Muscle layer of duodenum (tissue), 2 donors: ENCODE results near the gene CUL4A.
"Not testable (repeated sequence)": the region's sequence is repeated elsewhere in the genome, so short reads cannot be mapped to it uniquely, and the experiment has no call there.

Source experiments
- H3K27ac ChIP-seq: one replicate; pipeline ENCODE4 v1.7.0; 2013; ENCODE audit warnings: mild to moderate bottlenecking, low read length
- H3K27me3 ChIP-seq: one replicate; pipeline ENCODE4 v1.7.0; 2013; ENCODE audit warnings: low read depth, mild to moderate bottlenecking, control low read depth, low read length
- H3K36me3 ChIP-seq, 2 donors: one replicate each; pipeline ENCODE4 v1.7.0; 2013; ENCODE audit warnings: low read length in 2 of 2, control low read depth in 1 of 2, mild to moderate bottlenecking in 1 of 2; ENCODE audit not compliant: insufficient read depth in 2 of 2, control insufficient read depth in 1 of 2
- H3K4me1 ChIP-seq, 2 donors: one replicate each; pipeline ENCODE4 v1.7.0; 2013; ENCODE audit warnings: low read length in 2 of 2, mild to moderate bottlenecking in 2 of 2, control low read depth in 1 of 2, moderate library complexity in 1 of 2; ENCODE audit not compliant: insufficient read depth in 2 of 2, control insufficient read depth in 1 of 2
- H3K4me3 ChIP-seq, 2 donors: one replicate each; pipeline ENCODE4 v1.7.0; 2013; ENCODE audit warnings: low read length in 2 of 2, low read depth in 1 of 2, mild to moderate bottlenecking in 1 of 2
- H3K9me3 ChIP-seq, 2 donors: one replicate each; pipeline ENCODE4 v1.7.0; 2013; ENCODE audit warnings: low read length in 2 of 2, control low read depth in 1 of 2, mild to moderate bottlenecking in 1 of 2; ENCODE audit not compliant: control insufficient read depth in 1 of 2
- donor health status: healthy.

Gene CUL4A

GRCh38 chr13:113252516-113253095, 43.2 kb downstream of the CUL4A start:
- H3K27ac ChIP-seq: no peak overlapping the region
- H3K4me3 ChIP-seq: no peak overlapping the region
- H3K36me3 ChIP-seq: peaks cover 49 to 83% of the 10 kb centered on the region in 2 donors
- no peaks in the 10 kb centered on the region for H3K4me1 ChIP-seq
- H3K27me3 ChIP-seq: no peaks in the 10 kb centered on the region
- no peaks in the 10 kb centered on the region for H3K9me3 ChIP-seq

- not testable (repeated sequence) for H3K27me3 ChIP-seq, H3K9me3 ChIP-seq, H3K27ac ChIP-seq, H3K4me1 ChIP-seq, H3K4me3 ChIP-seq
- H3K36me3 ChIP-seq: peaks cover 44 to 75% of the 10 kb centered on the region in 2 donors
Observed at GRCh38 chr13:113257908-113258307, 48.5 kb downstream of the CUL4A start.

- Histone ChIP-seq H3K27ac (no peak overlapping the region), H3K4me3 (no peak overlapping the region), H3K4me1 (no peaks in the 10 kb centered on the region), H3K36me3 (peaks cover 45 to 76% of the 10 kb centered on the region in 2 donors), H3K9me3 (no peaks in the 10 kb centered on the region), H3K27me3 (no peaks in the 10 kb centered on the region)
Observed at GRCh38 chr13:113258321-113259054, 49.1 kb downstream of the CUL4A start.

GRCh38 chr13:113260996-113261395, 51.6 kb downstream of the CUL4A start:
- no peaks in the 10 kb centered on the region for H3K27me3 ChIP-seq
- H3K4me1 ChIP-seq: no peaks in the 10 kb centered on the region
- H3K9me3 ChIP-seq: no peaks in the 10 kb centered on the region
- H3K27ac ChIP-seq: no peak overlapping the region
- H3K36me3 ChIP-seq: peaks cover 38 to 68% of the 10 kb centered on the region in 2 donors
- H3K4me3 ChIP-seq: no peak overlapping the region

GRCh38 chr13:113263016-113263415, 53.6 kb downstream of the CUL4A start:
- H3K27me3 ChIP-seq, H3K4me1 ChIP-seq, H3K27ac ChIP-seq, H3K9me3 ChIP-seq, H3K4me3 ChIP-seq: not testable (repeated sequence)
- H3K36me3 ChIP-seq: peaks cover 34 to 56% of the 10 kb centered on the region in 2 donors

GRCh38 chr13:113267642-113268405, 58.4 kb downstream of the CUL4A start:
- H3K4me1 ChIP-seq: no peaks in the 10 kb centered on the region
- H3K27ac ChIP-seq: no peak overlapping the region
- peaks cover 8 to 16% of the 10 kb centered on the region in 2 donors for H3K36me3 ChIP-seq
- H3K4me3 ChIP-seq: no peak overlapping the region
- no peaks in the 10 kb centered on the region for H3K27me3 ChIP-seq
- no peaks in the 10 kb centered on the region for H3K9me3 ChIP-seq

- Histone ChIP-seq H3K27me3 (no peaks in the 10 kb centered on the region), H3K9me3 (no peaks in the 10 kb centered on the region), H3K27ac (no peak overlapping the region), H3K36me3 (no peaks in the 10 kb centered on the region), H3K4me1 (no peaks in the 10 kb centered on the region), H3K4me3 (no peak overlapping the region)
Observed at GRCh38 chr13:113272031-113272430, 62.6 kb downstream of the CUL4A start.

GRCh38 chr13:113272701-113273181, 63.3 kb downstream of the CUL4A start:
- H3K4me1 ChIP-seq: no peaks in the 10 kb centered on the region
- H3K4me3 ChIP-seq: no peak overlapping the region
- H3K27ac ChIP-seq: no peak overlapping the region
- H3K9me3 ChIP-seq: no peaks in the 10 kb centered on the region
- H3K36me3 ChIP-seq: no peaks in the 10 kb centered on the region
- no peaks in the 10 kb centered on the region for H3K27me3 ChIP-seq

GRCh38 chr13:113273321-113273720, 63.9 kb downstream of the CUL4A start:
- no peaks in the 10 kb centered on the region for H3K9me3 ChIP-seq
- no peak overlapping the region for H3K4me3 ChIP-seq
- no peaks in the 10 kb centered on the region for H3K27me3 ChIP-seq
- no peak overlapping the region for H3K27ac ChIP-seq
- H3K36me3 ChIP-seq: no peaks in the 10 kb centered on the region
- H3K4me1 ChIP-seq: no peaks in the 10 kb centered on the region

GRCh38 chr13:113273851-113274590, 64.6 kb downstream of the CUL4A start:
- H3K27me3 ChIP-seq: no peaks in the 10 kb centered on the region
- no peaks in the 10 kb centered on the region for H3K36me3 ChIP-seq
- no peak overlapping the region for H3K4me3 ChIP-seq
- H3K4me1 ChIP-seq: no peaks in the 10 kb centered on the region
- H3K9me3 ChIP-seq: no peaks in the 10 kb centered on the region
- H3K27ac ChIP-seq: no peak overlapping the region

GRCh38 chr13:113274721-113275120, 65.3 kb downstream of the CUL4A start:
- H3K36me3 ChIP-seq: no peaks in the 10 kb centered on the region
- no peak overlapping the region for H3K27ac ChIP-seq
- H3K9me3 ChIP-seq: no peaks in the 10 kb centered on the region
- no peaks in the 10 kb centered on the region for H3K27me3 ChIP-seq
- no peak overlapping the region for H3K4me3 ChIP-seq
- H3K4me1 ChIP-seq: no peaks in the 10 kb centered on the region
